ENCODE measurements around the gene SPRYD3.
A peak's percentile ranks its signal among the peaks of the same experiment; 100 is the strongest.

Gene SPRYD3

DNA sequence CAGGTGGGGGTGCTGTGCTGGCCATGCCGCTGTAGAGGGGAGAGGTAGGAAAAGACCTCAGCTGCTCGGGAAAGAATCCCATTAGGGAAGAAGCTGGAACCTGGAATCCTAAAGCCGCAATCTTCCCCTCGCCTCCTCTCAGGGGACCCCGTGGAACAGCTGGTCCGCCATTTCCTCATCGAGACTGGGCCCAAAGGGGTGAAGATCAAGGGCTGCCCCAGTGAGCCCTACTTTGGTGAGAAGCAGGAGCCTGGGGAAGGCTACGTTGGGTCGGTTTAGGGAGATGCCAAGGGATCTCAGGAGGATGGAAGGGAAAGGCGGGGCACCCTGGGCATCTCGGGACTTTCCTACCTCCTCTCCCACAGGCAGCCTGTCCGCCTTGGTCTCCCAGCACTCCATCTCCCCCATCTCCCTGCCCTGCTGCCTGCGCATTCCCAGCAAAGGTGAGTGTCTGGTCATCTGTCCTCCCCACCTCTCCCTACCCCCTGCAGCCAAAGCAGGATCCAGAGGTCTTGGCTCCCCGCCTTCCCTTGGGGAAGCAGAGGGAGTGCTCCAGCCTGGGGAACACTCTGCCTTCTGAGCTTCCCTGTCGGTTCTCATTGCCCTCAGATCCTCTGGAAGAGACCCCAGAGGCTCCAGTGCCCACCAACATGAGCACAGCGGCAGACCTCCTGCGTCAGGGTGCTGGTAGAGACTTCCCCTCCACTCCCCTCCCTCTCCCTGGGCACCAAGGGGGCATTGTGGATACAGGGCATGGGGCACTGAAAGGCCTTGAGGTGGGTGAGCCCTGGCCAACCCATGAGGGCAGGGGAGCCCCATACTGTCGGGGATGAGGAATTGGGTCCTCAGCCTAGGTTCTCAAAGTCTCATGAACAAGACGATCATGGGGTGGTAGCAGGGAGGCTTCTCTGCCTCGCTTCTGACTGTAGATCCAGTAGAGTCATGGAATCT is 16.9 kb downstream of the SPRYD3 start:
- no peak for DNase-seq

DNA sequence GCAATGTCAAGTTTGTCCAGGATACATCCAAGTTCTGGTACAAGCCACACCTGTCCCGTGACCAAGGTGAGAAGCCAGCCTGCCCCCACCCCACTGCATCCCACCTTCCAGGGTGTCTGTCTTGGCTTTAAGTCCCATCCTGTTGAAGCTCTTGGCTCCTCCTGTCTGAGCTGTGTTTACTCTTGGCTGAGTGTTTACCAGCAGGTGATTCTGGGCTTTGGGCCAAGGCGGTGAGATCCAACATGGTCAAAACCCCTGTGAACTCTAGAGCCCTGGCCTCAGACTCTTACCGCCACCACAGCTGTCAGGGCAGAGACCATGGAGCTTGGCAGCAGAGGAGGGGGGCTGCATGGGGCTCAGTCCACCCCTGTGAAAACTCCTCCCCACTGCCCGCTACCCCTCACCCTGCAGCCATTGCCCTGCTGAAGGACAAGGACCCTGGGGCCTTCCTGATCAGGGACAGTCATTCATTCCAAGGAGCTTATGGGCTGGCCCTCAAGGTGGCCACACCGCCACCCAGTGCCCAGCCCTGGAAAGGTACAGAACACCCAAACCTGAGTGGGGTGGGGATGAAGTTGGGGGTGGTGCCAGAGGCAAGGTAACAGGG is 17.7 kb downstream of the SPRYD3 start:
- no peak for DNase-seq

DNA sequence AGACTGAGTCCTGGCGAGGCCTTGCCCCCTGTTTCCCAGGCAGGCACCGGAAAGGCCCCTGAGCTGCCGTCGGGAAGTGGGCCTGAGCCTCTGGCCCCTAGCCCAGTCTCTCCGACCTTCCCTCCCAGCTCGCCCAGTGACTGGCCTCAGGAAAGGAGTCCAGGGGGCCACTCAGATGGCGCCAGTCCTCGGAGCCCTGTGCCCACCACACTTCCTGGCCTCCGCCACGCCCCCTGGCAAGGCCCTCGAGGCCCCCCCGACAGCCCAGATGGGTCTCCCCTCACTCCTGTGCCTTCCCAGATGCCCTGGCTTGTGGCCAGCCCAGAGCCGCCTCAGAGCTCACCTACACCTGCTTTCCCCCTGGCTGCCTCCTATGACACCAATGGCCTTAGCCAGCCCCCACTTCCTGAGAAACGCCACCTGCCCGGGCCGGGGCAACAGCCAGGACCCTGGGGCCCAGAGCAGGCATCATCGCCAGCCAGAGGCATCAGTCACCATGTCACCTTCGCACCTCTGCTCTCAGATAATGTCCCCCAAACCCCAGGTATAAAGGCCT is 18.4 kb downstream of the SPRYD3 start:
- no peak for DNase-seq

DNA sequence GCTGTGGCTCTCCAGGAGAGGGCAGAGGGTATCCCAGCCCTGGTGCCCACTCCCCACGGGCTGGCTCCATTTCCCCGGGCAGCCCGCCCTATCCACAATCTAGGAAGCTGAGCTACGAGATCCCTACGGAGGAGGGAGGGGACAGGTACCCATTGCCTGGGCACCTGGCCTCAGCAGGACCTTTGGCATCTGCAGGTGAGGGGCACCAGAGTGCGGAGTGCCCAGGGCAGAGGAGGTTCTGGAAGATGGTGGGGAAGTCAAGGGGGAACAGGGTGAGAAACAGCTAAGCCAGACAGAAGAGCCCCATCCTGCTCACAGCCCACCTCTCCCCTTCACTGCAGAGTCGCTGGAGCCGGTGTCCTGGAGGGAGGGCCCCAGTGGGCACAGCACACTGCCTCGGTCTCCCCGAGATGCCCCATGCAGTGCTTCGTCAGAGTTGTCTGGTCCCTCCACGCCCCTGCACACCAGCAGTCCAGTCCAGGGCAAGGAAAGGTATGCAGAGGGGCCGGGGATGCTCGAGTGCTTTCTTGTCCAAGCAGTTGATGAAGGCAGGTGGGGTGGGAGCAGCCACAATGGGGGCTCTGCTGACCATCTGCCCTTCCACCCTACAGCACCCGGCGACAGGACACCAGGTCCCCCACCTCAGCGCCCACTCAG is 19.0 kb downstream of the SPRYD3 start:
- no peak for DNase-seq

DNA sequence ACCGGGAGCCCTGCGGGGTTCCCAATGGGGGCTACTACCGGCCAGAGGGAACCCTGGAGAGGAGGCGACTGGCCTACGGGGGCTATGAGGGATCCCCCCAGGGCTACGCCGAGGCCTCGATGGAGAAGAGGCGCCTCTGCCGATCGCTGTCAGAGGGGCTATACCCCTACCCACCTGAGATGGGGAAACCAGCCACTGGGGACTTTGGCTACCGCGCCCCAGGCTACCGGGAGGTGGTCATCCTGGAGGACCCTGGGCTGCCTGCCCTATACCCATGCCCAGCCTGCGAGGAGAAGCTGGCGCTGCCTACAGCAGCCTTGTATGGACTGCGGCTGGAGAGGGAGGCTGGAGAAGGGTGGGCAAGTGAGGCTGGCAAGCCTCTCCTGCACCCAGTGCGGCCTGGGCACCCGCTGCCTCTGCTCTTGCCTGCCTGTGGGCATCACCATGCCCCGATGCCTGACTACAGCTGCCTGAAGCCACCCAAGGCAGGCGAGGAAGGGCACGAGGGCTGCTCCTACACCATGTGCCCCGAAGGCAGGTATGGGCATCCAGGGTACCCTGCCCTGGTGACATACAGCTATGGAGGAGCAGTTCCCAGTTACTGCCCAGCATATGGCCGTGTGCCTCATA is 19.6 kb downstream of the SPRYD3 start:
- no peak for DNase-seq

GRCh38 chr12:53058674-53059433 is 20.3 kb downstream of the SPRYD3 start:
- no peak for DNase-seq

DNA sequence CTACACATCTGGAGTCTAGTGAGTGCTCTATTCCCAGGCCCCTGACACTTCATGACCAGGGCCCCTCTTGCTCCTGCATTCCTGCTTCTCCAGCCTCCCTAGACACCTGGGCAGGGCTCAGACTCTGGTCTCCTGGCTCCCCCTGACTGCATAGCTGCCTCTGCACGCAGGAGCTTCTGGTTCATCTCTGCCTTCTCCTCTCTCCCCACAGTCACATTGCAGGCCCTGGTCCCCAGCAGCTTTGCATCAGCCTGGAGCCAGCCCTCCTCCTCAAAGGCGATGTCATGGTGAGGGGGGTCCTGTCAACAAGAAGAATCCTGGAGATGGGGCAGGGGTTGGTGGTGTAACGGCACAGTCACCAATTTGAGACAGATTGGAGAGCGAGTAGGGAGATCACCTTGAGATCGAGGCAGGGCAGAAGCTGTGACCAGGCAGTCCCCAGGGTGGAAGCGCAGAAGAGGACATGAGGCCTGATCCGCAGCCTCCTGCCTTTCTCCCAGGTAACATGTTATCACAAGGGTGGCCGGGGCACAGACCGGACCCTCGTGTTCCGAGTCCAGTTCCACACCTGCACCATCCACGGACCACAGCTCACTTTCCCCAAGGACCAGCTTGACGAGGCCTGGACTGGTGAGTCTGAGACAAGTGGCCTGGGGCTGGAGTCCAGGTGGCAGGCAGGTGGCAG is 21.2 kb downstream of the SPRYD3 start:
- no peak for DNase-seq

GRCh38 chr12:53056901-53057300 is 22.3 kb downstream of the SPRYD3 start:
- DNase-seq, result no peak

- no peak for DNase-seq
Measured at GRCh38 chr12:53056296-53056695, 22.9 kb downstream of the SPRYD3 start.

GRCh38 chr12:53055471-53056266 is 23.5 kb downstream of the SPRYD3 start:
- no peak for DNase-seq

DNA sequence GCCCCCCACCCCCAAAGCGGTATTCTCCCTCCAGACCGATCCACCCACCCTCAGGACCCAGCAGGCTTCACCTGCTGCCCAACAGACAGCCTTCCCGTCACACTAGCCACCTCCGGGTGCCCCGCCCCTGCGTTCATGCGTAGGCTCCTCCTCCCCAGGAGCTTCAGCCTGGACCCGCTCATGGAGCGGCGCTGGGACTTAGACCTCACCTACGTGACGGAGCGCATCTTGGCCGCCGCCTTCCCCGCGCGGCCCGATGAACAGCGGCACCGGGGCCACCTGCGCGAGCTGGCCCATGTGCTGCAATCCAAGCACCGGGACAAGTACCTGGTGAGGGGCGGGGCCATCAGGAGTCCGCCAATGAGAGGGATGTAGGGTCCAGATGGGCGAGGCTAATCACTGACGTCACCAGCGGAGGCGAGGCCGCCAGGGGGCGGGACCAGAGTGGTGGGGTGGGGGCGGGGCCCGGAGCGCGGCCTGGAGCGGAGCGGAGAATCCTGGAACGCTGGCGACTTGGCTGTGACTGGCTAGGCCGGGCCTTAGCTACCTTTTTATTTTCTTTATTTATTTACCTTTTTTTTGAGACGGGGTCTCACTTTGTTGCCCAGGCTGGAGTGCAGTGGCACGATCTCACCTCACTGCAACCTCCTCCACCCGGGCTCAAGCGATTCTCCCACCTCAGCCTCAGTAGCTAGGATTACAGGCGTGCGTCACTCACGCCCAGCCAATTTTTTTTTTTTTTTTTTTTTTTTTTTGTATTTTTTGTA is 24.9 kb downstream of the SPRYD3 start:
- DNase-seq, result peak; percentile 92

DNA sequence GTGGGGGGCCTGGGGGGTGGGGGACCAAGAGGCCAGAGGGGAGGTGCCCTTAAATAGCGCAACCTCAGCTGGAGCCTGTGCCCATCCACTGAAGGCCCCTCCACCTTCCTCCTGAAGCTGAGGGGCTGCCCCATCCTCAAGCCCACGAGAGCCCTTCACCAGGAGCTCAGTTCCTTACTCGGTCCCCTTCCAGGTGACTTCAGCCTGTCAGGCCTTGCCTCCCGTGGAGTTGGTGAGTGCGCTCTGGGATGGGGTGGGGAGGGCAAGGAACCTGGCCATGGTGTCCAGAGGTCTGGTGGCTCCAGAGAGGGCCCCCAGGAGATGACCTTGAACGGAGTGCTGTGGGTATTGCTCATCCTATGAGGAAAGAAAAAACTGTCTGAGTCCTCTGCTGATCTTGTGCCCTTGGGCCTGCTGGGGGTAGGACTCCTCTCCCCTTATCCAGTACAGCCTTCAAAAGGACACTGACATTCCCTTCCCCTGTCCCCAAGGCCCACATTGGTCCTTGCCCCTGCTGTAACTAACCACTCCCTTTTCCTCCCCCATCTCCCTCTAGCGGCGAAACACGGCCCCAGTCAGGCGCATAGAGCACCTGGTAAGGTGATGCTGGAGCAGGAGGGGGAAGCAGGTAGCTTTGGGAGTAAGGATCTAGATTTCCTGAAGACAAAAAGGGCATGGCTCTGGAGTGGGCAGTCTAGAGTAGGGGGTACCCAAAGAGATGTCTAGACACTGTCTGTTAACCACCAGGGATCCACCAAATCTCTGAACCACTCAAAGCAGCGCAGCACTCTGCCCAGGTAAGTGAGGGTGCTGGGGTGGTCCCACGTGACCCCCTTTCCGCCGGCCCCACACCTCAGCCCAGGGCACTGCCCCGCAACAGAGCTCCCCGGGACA is 25.7 kb downstream of the SPRYD3 start:
- peak; percentile 50 for DNase-seq

DNA sequence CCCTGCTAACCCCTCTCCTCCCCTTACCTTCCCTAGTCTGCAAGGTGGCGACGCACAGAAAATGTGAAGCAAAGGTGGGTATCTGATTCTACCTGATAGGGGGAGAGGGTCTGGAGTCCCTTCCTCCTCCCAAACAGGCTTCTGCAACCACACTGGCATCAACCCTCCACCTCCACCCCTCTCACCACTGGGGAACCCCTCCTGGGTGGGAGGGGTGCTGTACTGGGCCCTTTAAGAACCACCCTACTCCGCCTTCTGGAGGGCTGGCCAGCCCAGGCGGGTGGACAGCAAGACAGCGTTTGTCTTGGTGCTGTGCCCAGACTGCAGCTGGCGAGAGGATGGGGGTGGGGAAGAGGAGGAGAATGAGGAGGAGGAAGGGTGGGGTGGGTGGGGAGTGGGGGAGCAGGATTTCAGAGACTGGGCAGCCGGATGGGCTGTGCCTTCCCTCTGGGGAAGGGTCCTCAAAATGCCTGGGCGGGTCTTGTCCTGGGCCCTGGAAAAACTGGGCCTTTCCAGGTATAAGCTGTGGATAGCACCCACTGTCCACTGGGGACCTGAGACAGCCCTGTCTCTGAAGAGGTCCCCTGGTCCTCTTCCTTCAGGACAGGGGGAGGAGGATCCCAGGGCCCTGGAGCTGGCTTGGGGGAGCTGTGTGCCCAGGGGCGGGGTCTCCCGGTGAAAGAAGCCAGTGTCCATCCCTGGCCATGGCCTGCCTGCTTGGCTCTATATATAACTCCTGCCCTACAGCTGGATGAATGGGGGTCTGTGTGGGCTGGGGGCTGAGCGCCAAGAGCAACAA is 26.6 kb downstream of the SPRYD3 start:
- no peak for DNase-seq

- DNase-seq, result no peak
Measured at GRCh38 chr12:53051881-53052412, 27.2 kb downstream of the SPRYD3 start.

GRCh38 chr12:53051058-53051880 is 27.9 kb downstream of the SPRYD3 start:
- DNase-seq, result peak; percentile 66

GRCh38 chr12:53050426-53051057 is 28.6 kb downstream of the SPRYD3 start:
- no peak for DNase-seq
